ENCODE data around the gene ERN2.

- TF ChIP-seq CTCF (IDR thresholded peaks at IDR 0.05): no peak
- TF ChIP-seq EP300 (IDR thresholded peaks at IDR 0.05): no peak
- TF ChIP-seq POLR2A (IDR thresholded peaks at IDR 0.05): no peak
Measured at GRCh38 chr16:23726710-23727109, 13.7 kb upstream of the ERN2 start.
